22Rv1 (cell line): Measurements from ENCODE around the gene TNK2.

ENCODE experiments used
- ZFX ChIP-seq: fragments of 450-650 bp; IDR thresholded peaks from 2 replicates; pipeline ENCODE4 v1.6.1; 2017; ENCODE audit warnings: antibody characterized with exemption, borderline replicate concordance
- TF ChIP-seq, protein P1 (sequence below): fragments of 450-650 bp; IDR thresholded peaks from 2 replicates; pipeline ENCODE4 v1.5.1; 2017; ENCODE audit warnings: mild to moderate bottlenecking

DNA sequence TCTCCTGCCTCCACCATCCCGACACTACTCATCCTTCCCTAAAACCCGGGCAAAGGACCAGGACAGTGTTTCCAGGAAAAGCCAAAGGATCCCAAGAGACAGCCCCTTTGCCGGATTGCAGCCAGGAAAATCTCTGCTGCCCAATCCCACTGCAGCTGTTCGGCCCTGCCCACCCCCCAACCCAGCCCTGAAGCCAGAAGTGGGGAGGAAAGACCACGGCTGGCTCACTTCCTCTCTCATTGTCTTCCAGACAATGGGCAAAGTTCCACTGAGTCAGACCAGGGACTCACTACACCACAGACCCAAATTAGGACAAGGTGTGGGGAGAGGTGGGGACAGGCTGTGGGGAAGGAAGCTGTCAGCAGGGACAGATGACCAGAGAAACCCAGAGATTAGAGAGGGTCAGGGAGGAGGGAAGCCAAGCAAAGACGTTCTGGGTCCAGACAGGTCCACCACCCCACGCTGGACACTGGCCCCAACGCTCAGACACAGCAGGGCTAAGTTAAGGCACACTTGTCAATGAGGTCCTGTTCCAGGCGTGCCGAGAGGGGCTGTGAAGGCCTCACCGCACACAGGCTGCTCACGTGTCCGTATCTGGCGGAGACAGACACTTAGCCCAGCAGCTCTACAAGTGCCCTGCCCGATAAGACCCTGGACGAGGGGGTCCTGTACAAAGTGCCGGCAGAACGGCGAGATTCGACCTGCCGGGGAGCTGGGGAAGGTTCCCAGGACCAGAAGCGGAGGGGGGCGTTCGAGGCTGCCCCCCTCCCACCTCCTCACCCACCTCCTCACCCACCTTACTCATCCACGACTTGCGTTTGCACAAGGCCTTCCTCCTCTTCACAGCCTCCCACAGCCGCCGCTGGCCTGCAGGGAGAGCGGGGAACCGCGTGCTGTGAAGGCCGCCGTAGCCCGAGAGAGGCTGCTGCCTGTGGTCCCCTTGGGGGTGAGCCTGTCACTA, 21.9 kb downstream of the TNK2 start:
- TF ChIP-seq, protein P1, sequence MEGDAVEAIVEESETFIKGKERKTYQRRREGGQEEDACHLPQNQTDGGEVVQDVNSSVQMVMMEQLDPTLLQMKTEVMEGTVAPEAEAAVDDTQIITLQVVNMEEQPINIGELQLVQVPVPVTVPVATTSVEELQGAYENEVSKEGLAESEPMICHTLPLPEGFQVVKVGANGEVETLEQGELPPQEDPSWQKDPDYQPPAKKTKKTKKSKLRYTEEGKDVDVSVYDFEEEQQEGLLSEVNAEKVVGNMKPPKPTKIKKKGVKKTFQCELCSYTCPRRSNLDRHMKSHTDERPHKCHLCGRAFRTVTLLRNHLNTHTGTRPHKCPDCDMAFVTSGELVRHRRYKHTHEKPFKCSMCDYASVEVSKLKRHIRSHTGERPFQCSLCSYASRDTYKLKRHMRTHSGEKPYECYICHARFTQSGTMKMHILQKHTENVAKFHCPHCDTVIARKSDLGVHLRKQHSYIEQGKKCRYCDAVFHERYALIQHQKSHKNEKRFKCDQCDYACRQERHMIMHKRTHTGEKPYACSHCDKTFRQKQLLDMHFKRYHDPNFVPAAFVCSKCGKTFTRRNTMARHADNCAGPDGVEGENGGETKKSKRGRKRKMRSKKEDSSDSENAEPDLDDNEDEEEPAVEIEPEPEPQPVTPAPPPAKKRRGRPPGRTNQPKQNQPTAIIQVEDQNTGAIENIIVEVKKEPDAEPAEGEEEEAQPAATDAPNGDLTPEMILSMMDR, result no peak
- TF ChIP-seq ZFX, result no peak
